SHP77 (cell line): ENCODE results near the gene SPINK6.

Experiments used
- DNase-seq, 2 experiments: peaks; one replicate each; lab custom pipeline; 2025; lab: John Stamatoyannopoulos, UW

Gene SPINK6

GRCh38 chr5:148224117-148224742, 21.4 kb downstream of the SPINK6 start:
- no peak for DNase-seq

- no peak for DNase-seq
These were observed 25.6 kb downstream of the SPINK6 start for GRCh38 chr5:148228392-148228984.

- DNase-seq, result no peak
These were observed 27.0 kb downstream of the SPINK6 start for GRCh38 chr5:148229840-148230239.

- DNase-seq, result no peak
These were observed 27.4 kb downstream of the SPINK6 start for GRCh38 chr5:148230240-148230639.

- no peak for DNase-seq
These were observed 35.1 kb downstream of the SPINK6 start for GRCh38 chr5:148237785-148238417.

GRCh38 chr5:148238418-148238794, 35.6 kb downstream of the SPINK6 start, which contains the start of gene MARCOL:
MARCOL (plus strand) TSS chr5:148238525; CDS start chr5:148238598, 73 bp downstream.
- no peak for DNase-seq

GRCh38 chr5:148248894-148249293, 46.1 kb downstream of the SPINK6 start:
- no peak for DNase-seq

- DNase-seq, result no peak
These were observed 52.6 kb downstream of the SPINK6 start for GRCh38 chr5:148255456-148255855.

- no peak for DNase-seq
These were observed 56.4 kb downstream of the SPINK6 start for GRCh38 chr5:148259288-148259687.

- DNase-seq, result no peak
These were observed 58.4 kb downstream of the SPINK6 start for GRCh38 chr5:148261221-148261620.
